Muscle of leg (tissue), 16 donors: ENCODE data around the gene DDX21. TPM values are rescaled to one million over a fixed set of nuclear protein-coding genes. Genes with fewer than 3 reads are reported as not detected.
"Not testable (repeated sequence)": the region's sequence is repeated elsewhere in the genome, so short reads cannot be mapped to it uniquely, and the experiment has no call there.

Experiments used
- DNase-seq: peaks from one replicate; pipeline ENCODE4 v3.0.0; 2013
- H3K27ac ChIP-seq: one replicate; pipeline ENCODE4 v1.5.1; 2013; ENCODE audit warnings: mild to moderate bottlenecking, low read length, control low read depth
- H3K27me3 ChIP-seq: one replicate; pipeline ENCODE4 v1.6.1; 2013; ENCODE audit warnings: low read length; ENCODE audit not compliant: control insufficient read depth, insufficient read depth
- H3K36me3 ChIP-seq: one replicate; pipeline ENCODE4 v1.6.1; 2013; ENCODE audit warnings: low read length; ENCODE audit not compliant: control insufficient read depth, insufficient read depth
- H3K4me1 ChIP-seq: one replicate; pipeline ENCODE4 v1.6.1; 2013; ENCODE audit warnings: low read length; ENCODE audit not compliant: control insufficient read depth, insufficient read depth
- H3K4me3 ChIP-seq: one replicate; pipeline ENCODE4 v1.5.1; 2013; ENCODE audit warnings: low read length, control low read depth
- H3K9me3 ChIP-seq: replicated peaks from 2 replicates; pipeline ENCODE4 v1.6.1; 2013; ENCODE audit warnings: low read depth, low read length; ENCODE audit not compliant: control insufficient read depth
- WGBS: methylation state at CpG from one replicate; pipeline ENCODE4 v1.1.5; 2013; ENCODE audit warnings: missing lambda C conversion rate; ENCODE audit not compliant: insufficient coverage; 5-methylcytosine and 5-hydroxymethylcytosine counted together
- long read RNA-seq, 11 donors: transcript quantifications; one replicate each; lab custom pipeline, GENCODE V29; 2026
- polyA plus RNA-seq, 8 donors: library from polyadenylated mRNA; unstranded; fragments of 120-200 nt; gene quantifications; one replicate each; pipeline versions ENCODE4 v1.2.1 to v1.2.3, GENCODE V29; 2013; ENCODE audit warnings: inconsistent platforms in 1 of 8, low replicate concordance in 1 of 8; ENCODE audit not compliant: insufficient read length in 8 of 8, insufficient read depth in 1 of 8
- total RNA-seq: library from RNA; stranded (reverse); fragments of 120-200 nt; gene quantifications from one replicate; pipeline ENCODE4 v1.2.4, GENCODE V29; 2013

DDX21 gene
- total RNA-seq (35.9 TPM), polyA plus RNA-seq (10 to 100 TPM; 30.9 to 49.9 (median 41.8) TPM)
- long read RNA-seq, donor 1, full-length matches to known transcripts: 2 of 17 reads
- long read RNA-seq, donor 1, partial matches to known transcripts: 15 of 17 reads
- long read RNA-seq, donor 1, other reads (novel, unspliced or antisense): 0 of 17 reads
- long read RNA-seq, donor 2: 0 reads
- long read RNA-seq, donor 3, full-length matches to known transcripts: 3 of 24 reads
- long read RNA-seq, donor 3, partial matches to known transcripts: 21 of 24 reads
- long read RNA-seq, donor 3, other reads (novel, unspliced or antisense): 0 of 24 reads
- long read RNA-seq, donor 4, full-length matches to known transcripts: 1 of 19 reads
- long read RNA-seq, donor 4, partial matches to known transcripts: 18 of 19 reads
- long read RNA-seq, donor 4, other reads (novel, unspliced or antisense): 0 of 19 reads
- long read RNA-seq, donor 5, full-length matches to known transcripts: 16 of 72 reads
- long read RNA-seq, donor 5, partial matches to known transcripts: 56 of 72 reads
- long read RNA-seq, donor 5, other reads (novel, unspliced or antisense): 0 of 72 reads
- long read RNA-seq, donor 6, full-length matches to known transcripts: 8 of 48 reads
- long read RNA-seq, donor 6, partial matches to known transcripts: 40 of 48 reads
- long read RNA-seq, donor 6, other reads (novel, unspliced or antisense): 0 of 48 reads
- long read RNA-seq, donor 7, full-length matches to known transcripts: 1 of 50 reads
- long read RNA-seq, donor 7, partial matches to known transcripts: 49 of 50 reads
- long read RNA-seq, donor 7, other reads (novel, unspliced or antisense): 0 of 50 reads
- long read RNA-seq, donor 8, full-length matches to known transcripts: 1 of 24 reads
- long read RNA-seq, donor 8, partial matches to known transcripts: 23 of 24 reads
- long read RNA-seq, donor 8, other reads (novel, unspliced or antisense): 0 of 24 reads
- long read RNA-seq, donor 9, full-length matches to known transcripts: 3 of 40 reads
- long read RNA-seq, donor 9, partial matches to known transcripts: 37 of 40 reads
- long read RNA-seq, donor 9, other reads (novel, unspliced or antisense): 0 of 40 reads
- long read RNA-seq, donor 10, full-length matches to known transcripts: 4 of 42 reads
- long read RNA-seq, donor 10, partial matches to known transcripts: 38 of 42 reads
- long read RNA-seq, donor 10, other reads (novel, unspliced or antisense): 0 of 42 reads
- long read RNA-seq, donor 11, full-length matches to known transcripts: 6 of 67 reads
- long read RNA-seq, donor 11, partial matches to known transcripts: 61 of 67 reads
- long read RNA-seq, donor 11, other reads (novel, unspliced or antisense): 0 of 67 reads

- peaks cover 12% of the 10 kb centered on the region for H3K4me1 ChIP-seq
- peak within 1 kb of the TSS; percentile 96 for H3K4me3 ChIP-seq
- H3K27me3 ChIP-seq: no peaks in the 10 kb centered on the region
- 0% methylated on average over 46 of the region's 53 CpGs for WGBS
- peaks cover 16% of the 10 kb centered on the region for H3K36me3 ChIP-seq
- peak; percentile 98 for DNase-seq
- H3K9me3 ChIP-seq: no peaks in the 10 kb centered on the region
- peak within 1 kb of the TSS; percentile 96 for H3K27ac ChIP-seq
Observed at GRCh38 chr10:68955832-68956532, at the start of gene DDX21. Gene DDX21 (plus strand): TSS chr10:68956170. CDS start chr10:68956226, 56 bp downstream.

- no peaks in the 10 kb centered on the region for H3K27me3 ChIP-seq
- H3K9me3 ChIP-seq: no peaks in the 10 kb centered on the region
- no peak overlapping the region for H3K27ac ChIP-seq
- no peak overlapping the region for H3K4me3 ChIP-seq
- H3K4me1 ChIP-seq: no peaks in the 10 kb centered on the region
- peaks cover 22% of the 10 kb centered on the region for H3K36me3 ChIP-seq
- no peak for DNase-seq
Observed at GRCh38 chr10:68924593-68924992, 31.4 kb upstream of the DDX21 start.

GRCh38 chr10:68925489-68925888 lies 30.5 kb upstream of the DDX21 start:
- WGBS: 100% methylated on average over 4 of the region's 4 CpGs
- Histone ChIP-seq H3K27me3 (no peaks in the 10 kb centered on the region), H3K4me3 (no peak overlapping the region), H3K36me3 (peaks cover 22% of the 10 kb centered on the region), H3K9me3 (no peaks in the 10 kb centered on the region), H3K4me1 (no peaks in the 10 kb centered on the region), H3K27ac (no peak overlapping the region)
- DNase-seq: no peak

DNA sequence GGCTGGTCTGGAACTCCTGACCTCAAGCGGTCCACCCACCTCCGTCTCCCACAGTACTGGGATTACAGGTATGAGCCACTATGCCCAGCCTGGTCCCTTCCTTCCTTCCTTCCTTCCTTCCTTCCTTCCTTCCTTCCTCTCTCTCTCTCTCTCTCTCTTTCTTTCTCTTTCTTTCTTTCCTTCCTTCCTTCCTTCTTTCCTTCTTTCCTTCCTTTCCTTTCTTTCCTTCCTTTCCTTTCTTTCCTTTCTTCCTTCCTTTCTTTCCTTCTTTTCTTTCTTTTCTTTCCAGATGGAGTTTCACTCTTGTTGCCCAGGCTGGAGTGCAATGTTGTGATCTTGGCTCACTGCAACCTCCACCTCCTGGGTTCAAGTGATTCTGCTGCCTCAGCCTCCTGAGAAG lies 26.8 kb upstream of the DDX21 start:
- 85% methylated on average over 2 of the region's 2 CpGs for WGBS
- not testable (repeated sequence) for H3K27me3 ChIP-seq, H3K4me3 ChIP-seq, H3K4me1 ChIP-seq, H3K27ac ChIP-seq, DNase-seq, H3K9me3 ChIP-seq
- peaks cover 23% of the 10 kb centered on the region for H3K36me3 ChIP-seq

DNA sequence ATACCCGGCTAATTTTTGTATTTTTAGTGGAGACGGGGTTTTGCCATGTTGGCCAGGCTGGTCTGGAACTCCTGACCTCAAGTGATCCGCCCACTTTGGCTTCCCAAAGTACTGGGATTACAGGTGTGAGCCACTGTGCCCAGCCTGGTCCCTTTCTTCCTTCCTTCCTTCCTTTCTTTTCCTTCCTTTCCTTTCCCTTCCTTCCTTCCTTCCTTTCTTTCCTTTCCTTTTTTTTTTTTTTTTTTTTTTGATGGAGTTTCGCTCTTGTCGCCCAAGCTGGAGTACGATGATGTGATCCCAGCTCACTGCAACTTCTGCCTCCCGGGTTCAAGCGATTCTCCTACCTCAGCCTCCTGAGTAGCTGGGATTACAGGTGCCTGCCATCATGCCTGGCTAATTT lies 26.1 kb upstream of the DDX21 start:
- H3K36me3 ChIP-seq: peaks cover 21% of the 10 kb centered on the region
- not testable (repeated sequence) for DNase-seq, H3K27me3 ChIP-seq, H3K27ac ChIP-seq, H3K4me3 ChIP-seq, H3K9me3 ChIP-seq, H3K4me1 ChIP-seq
- WGBS: 96% methylated on average over 2 of the region's 8 CpGs

DNA sequence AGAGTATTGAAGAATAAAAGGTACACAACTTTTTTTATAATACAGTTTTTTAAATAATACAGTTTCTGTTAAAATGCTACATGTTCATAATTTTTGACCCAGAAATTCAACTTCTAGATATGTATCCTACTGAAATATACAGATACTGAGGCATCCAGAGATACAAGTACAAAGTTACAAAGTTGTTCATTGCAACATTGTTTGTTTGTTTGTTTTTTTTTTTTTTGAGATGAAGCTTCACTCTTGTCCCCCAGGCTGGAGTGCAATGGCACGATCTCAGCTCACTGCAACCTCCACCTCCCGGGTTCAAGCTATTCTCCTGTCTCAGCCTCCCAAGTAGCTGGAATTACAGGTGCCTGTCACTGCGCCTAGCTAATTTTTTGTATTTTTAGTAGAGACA lies 23.1 kb upstream of the DDX21 start:
- peaks cover 17% of the 10 kb centered on the region for H3K36me3 ChIP-seq

DNA sequence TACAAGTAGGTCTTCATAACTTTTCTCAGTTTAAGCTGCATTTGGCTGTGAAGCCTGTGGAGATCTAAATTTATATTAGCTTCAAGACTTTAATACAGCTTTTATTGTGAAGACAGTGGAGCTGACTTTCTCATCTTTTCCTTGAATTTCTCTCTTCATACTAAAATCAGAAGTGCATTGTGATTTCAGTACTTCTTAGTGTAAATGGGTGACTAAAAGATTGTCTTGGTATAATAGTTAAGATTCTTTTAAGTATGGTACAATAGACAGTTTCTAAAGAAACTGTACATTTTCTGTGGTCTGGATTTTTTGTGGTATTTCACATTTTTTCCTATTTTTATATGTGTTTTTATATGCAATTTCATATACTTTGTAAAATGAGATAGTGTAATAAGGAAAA lies 21.0 kb upstream of the DDX21 start:
- no peaks in the 10 kb centered on the region for H3K27me3 ChIP-seq
- DNase-seq: no peak
- H3K9me3 ChIP-seq: no peaks in the 10 kb centered on the region
- H3K36me3 ChIP-seq: peaks cover 24% of the 10 kb centered on the region
- no peak overlapping the region for H3K4me3 ChIP-seq
- no peaks in the 10 kb centered on the region for H3K4me1 ChIP-seq
- no peak overlapping the region for H3K27ac ChIP-seq

More for the DNA sequence above, 23.1 kb upstream of the DDX21 start:
- not testable (repeated sequence) for H3K4me3 ChIP-seq, H3K27me3 ChIP-seq, H3K27ac ChIP-seq, H3K4me1 ChIP-seq, DNase-seq, H3K9me3 ChIP-seq
- no CpG with 5 or more reads among the region's 3 CpGs for WGBS

GRCh38 chr10:68938117-68938516 lies 17.9 kb upstream of the DDX21 start:
- H3K36me3 ChIP-seq: peaks cover 20% of the 10 kb centered on the region
- no peaks in the 10 kb centered on the region for H3K27me3 ChIP-seq
- H3K27ac ChIP-seq: no peak overlapping the region
- no peak for DNase-seq
- WGBS: no CpG with 5 or more reads among the region's 2 CpGs
- H3K4me3 ChIP-seq: no peak overlapping the region
- H3K4me1 ChIP-seq: no peaks in the 10 kb centered on the region
- H3K9me3 ChIP-seq: no peaks in the 10 kb centered on the region

- Histone ChIP-seq H3K4me3 (no peak overlapping the region), H3K36me3 (peaks cover 20% of the 10 kb centered on the region), H3K4me1 (no peaks in the 10 kb centered on the region), H3K9me3 (no peaks in the 10 kb centered on the region), H3K27ac (no peak overlapping the region), H3K27me3 (no peaks in the 10 kb centered on the region)
- no peak for DNase-seq
- no CpG with 5 or more reads among the region's 2 CpGs for WGBS
Observed at GRCh38 chr10:68938884-68939283, 17.1 kb upstream of the DDX21 start.
